Stromal cell of bone marrow (primary cell): ENCODE data around the gene SLC52A3.

ENCODE experiments used
- DNase-seq: peaks from one replicate; pipeline ENCODE4 v3.0.0-alpha.2; 2012; ENCODE audit warnings: low read depth

SLC52A3 gene

GRCh38 chr20:766906-767305 is 1.4 kb downstream of the SLC52A3 start:
- DNase-seq: no peak

GRCh38 chr20:764255-764654 is 4.0 kb downstream of the SLC52A3 start:
- no peak for DNase-seq

GRCh38 chr20:761418-762381 is 6.6 kb downstream of the SLC52A3 start:
- no peak for DNase-seq

GRCh38 chr20:760751-761417 is 7.4 kb downstream of the SLC52A3 start:
- no peak for DNase-seq

- DNase-seq: no peak
Observed at GRCh38 chr20:757506-757905, 10.8 kb downstream of the SLC52A3 start.

- no peak for DNase-seq
Observed at GRCh38 chr20:755941-756340, 12.4 kb downstream of the SLC52A3 start.

- no peak for DNase-seq
Observed at GRCh38 chr20:754904-755303, 13.4 kb downstream of the SLC52A3 start.

GRCh38 chr20:753897-754635 is 14.2 kb downstream of the SLC52A3 start:
- no peak for DNase-seq

- DNase-seq: no peak
Observed at GRCh38 chr20:753136-753535, 15.2 kb downstream of the SLC52A3 start.

GRCh38 chr20:752291-752690 is 16.0 kb downstream of the SLC52A3 start:
- no peak for DNase-seq

- no peak for DNase-seq
Observed at GRCh38 chr20:751761-752160, 16.5 kb downstream of the SLC52A3 start.

GRCh38 chr20:750801-751200 is 17.5 kb downstream of the SLC52A3 start:
- DNase-seq: no peak

- DNase-seq: no peak
Observed at GRCh38 chr20:745683-746301, 22.5 kb downstream of the SLC52A3 start.

GRCh38 chr20:742156-742555 is 26.1 kb downstream of the SLC52A3 start:
- DNase-seq: no peak

- no peak for DNase-seq
Observed at GRCh38 chr20:741620-742019, 26.7 kb downstream of the SLC52A3 start.

GRCh38 chr20:740162-740561 is 28.1 kb downstream of the SLC52A3 start:
- no peak for DNase-seq

GRCh38 chr20:739736-740135 is 28.6 kb downstream of the SLC52A3 start:
- DNase-seq: no peak

- DNase-seq: no peak
Observed at GRCh38 chr20:733861-734260, 34.4 kb downstream of the SLC52A3 start.

- DNase-seq: no peak
Observed at GRCh38 chr20:732727-733126, 35.6 kb downstream of the SLC52A3 start.

GRCh38 chr20:731891-732560 is 36.3 kb downstream of the SLC52A3 start:
- no peak for DNase-seq

- no peak for DNase-seq
Observed at GRCh38 chr20:730005-730404, 38.3 kb downstream of the SLC52A3 start.
